ENCODE results near the gene OSBP. TPM values are rescaled to one million over a fixed set of nuclear protein-coding genes. Genes with fewer than 3 reads are reported as not detected.

OSBP gene
- total RNA-seq, 1 experiment from 2014 or later = 45.4 TPM

- no peak for TF ChIP-seq GRHL2 (CRISPR knock-in tag; IDR thresholded peaks at IDR 0.05; ENCODE audit: insufficient replicate concordance, severe bottlenecking)
- no peak for TF ChIP-seq ATF3 (CRISPR knock-in tag; conservative IDR thresholded peaks at IDR 0.05)
- TF ChIP-seq ARID4B (CRISPR knock-in tag; IDR thresholded peaks at IDR 0.05; ENCODE audit: borderline replicate concordance) = no peak
- peak; percentile 54; the same call in 1 of the 2 replicates for TF ChIP-seq NR2C2 (CRISPR knock-in tag; IDR thresholded peaks at IDR 0.05)
- no peak for TF ChIP-seq FOXK1 (CRISPR knock-in tag; IDR thresholded peaks at IDR 0.05)
- TF ChIP-seq TP53 (CRISPR knock-in tag; IDR thresholded peaks at IDR 0.05) = no peak
- TF ChIP-seq TCF7 (CRISPR knock-in tag; IDR thresholded peaks at IDR 0.05; ENCODE audit: low read depth) = no peak
These were observed 396 bp downstream of the OSBP start (continued) for GRCh38 chr11:59615120-59615636.

GRCh38 chr11:59614277-59615119 is 1.1 kb downstream of the OSBP start:
- ATAC-seq = no peak
- Mint-ChIP-seq H3K9me3 (no peaks in the 10 kb centered on the region), H3K27ac (peak overlapping the region; percentile 98), H3K4me1 (peaks cover 26% of the 10 kb centered on the region), H3K36me3 (peaks cover 7% of the 10 kb centered on the region), H3K27me3 (ENCODE audit: low read depth) (no peaks in the 10 kb centered on the region), H3K4me3 (peak overlapping the region; percentile 98)
- CTCF ChIA-PET = interaction anchor here (1.4 kb wide), 1 partner anchor 351 kb away, joined by 4 read pairs; no protein-coding TSS in a partner anchor
- no peak for TF ChIP-seq TEAD4 (CRISPR knock-in tag; IDR thresholded peaks at IDR 0.05)
- no peak for TF ChIP-seq FOXP1 (CRISPR knock-in tag; IDR thresholded peaks at IDR 0.05; ENCODE audit: borderline replicate concordance)
- TF ChIP-seq NR2C2 (CRISPR knock-in tag; IDR thresholded peaks at IDR 0.05) = no peak
- TF ChIP-seq CBFB (CRISPR knock-in tag; IDR thresholded peaks at IDR 0.05; ENCODE audit: low read depth) = no peak
- TF ChIP-seq NFYB (CRISPR knock-in tag; conservative IDR thresholded peaks at IDR 0.05; ENCODE audit: low read depth) = no peak
- no peak for TF ChIP-seq JUN (CRISPR knock-in tag; IDR thresholded peaks at IDR 0.05)
- no peak for TF ChIP-seq ZNF263 (CRISPR knock-in tag; IDR thresholded peaks at IDR 0.05; ENCODE audit: low read depth)
- TF ChIP-seq NFATC4 (CRISPR knock-in tag; IDR thresholded peaks at IDR 0.05) = no peak
- no peak for DNase-seq (ENCODE audit: low spot score)
- POLR2A ChIA-PET = no interaction called here

GRCh38 chr11:59611570-59612565 is 3.7 kb downstream of the OSBP start:
- no peaks in the 10 kb centered on the region for H3K9me3 Mint-ChIP-seq
- H3K4me1 Mint-ChIP-seq = peaks cover 26% of the 10 kb centered on the region
- ATAC-seq (no peak), DNase-seq (ENCODE audit: low spot score) (no peak)
- POLR2A ChIA-PET = no interaction called here
- CTCF ChIA-PET = interaction anchor here (0.7 kb wide), 1 partner anchor 48 kb away, joined by 3 read pairs; no protein-coding TSS in a partner anchor
- peaks cover 33% of the 10 kb centered on the region for H3K36me3 Mint-ChIP-seq
- peak overlapping the region; percentile 32; the same call in 1 of the 2 replicates for H3K27ac Mint-ChIP-seq
- H3K4me3 Mint-ChIP-seq = no peak overlapping the region
- TF ChIP-seq MAX (CRISPR knock-in tag; IDR thresholded peaks at IDR 0.05) = no peak
- TF ChIP-seq IRF1 (CRISPR knock-in tag; IDR thresholded peaks at IDR 0.05) = no peak
- no peaks in the 10 kb centered on the region for H3K27me3 Mint-ChIP-seq (ENCODE audit: low read depth)
